HG03025 (cell line): ENCODE measurements around the gene BCO2.
"Not testable (repeated sequence)": the region's sequence is repeated elsewhere in the genome, so short reads cannot be mapped to it uniquely, and the experiment has no call there.

ENCODE experiments used
- ATAC-seq: cut with Tn5 transposase; IDR thresholded peaks from one replicate; pipeline ENCODE4 v1.9.1; 2021; ENCODE audit warnings: mild to moderate bottlenecking, moderate library complexity; ENCODE audit not compliant: unreplicated experiment, low FRiP score

The BCO2 gene

GRCh38 chr11:112166562-112166961 lies 8.8 kb upstream of the BCO2 start:
- ATAC-seq = no peak

DNA sequence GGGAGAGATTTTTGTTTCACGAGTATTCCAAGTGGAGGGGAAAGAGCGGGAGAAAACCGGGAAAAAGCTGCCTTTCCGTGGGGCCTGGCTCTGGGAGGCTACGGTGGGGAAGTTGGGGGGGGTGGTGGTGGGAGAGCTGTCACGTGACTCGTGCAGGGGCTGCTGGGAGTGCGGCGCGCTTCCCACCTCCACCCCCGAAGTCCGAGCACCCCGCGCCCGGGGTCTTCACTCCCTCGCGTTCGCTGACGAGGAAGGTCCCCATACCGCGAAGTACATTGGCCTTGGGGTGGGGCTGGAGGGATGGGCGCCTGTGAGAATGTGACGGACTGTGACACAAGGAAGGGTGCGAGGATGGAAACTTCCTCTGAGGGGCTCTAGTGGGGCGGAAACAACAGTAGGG lies 8.2 kb upstream of the BCO2 start, which contains the start of gene TEX12:
Gene TEX12 (plus strand): TSS at position 228 of the 400 bp plus-strand sequence. CDS start 1,897 bp downstream, outside the sequence.
- no peak for ATAC-seq

GRCh38 chr11:112172362-112172994 lies 2.8 kb upstream of the BCO2 start:
- ATAC-seq = no peak

- ATAC-seq = no peak
Observed at GRCh38 chr11:112173152-112173551, 2.2 kb upstream of the BCO2 start.

GRCh38 chr11:112175599-112175952 lies 264 bp downstream of the BCO2 start:
- no peak for ATAC-seq

DNA sequence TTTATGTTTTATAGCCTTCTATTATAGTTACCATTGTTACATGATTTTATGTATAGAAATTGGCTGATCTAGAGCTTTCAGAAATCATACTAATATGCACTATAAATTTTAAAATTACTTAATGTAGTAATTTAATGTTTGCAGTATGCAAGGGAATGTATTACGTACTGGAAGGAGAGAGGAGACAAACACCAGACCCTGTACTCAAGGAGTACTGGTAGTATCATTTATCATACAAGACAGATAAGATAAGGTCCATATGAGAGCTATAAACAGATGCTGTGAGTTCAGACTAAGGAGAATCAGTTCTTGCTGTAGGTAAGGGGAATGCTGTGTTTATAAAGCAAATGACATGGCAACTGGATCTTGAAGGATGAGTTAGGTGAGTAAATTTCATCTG lies 765 bp downstream of the BCO2 start:
- no peak for ATAC-seq

GRCh38 chr11:112177589-112177988 lies 2.3 kb downstream of the BCO2 start:
- ATAC-seq = no peak

DNA sequence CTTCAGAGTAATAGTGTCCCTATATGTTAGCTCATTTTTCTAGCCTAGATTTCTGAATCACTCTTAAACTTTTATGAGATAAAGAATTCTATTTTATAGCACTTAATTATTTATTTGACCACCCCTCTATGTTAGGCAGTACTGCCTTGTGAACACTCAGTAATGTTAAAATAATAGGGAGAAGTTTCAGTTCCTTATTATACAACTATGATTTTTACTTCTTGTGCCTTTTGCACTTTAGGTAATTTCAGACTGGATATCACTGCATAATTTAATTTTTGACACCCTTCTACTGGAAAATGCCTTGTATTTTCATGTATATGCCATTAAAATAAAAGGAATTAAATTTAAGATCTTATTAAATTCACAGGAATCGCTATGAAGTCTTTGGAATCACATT lies 3.1 kb downstream of the BCO2 start:
- ATAC-seq = no peak

DNA sequence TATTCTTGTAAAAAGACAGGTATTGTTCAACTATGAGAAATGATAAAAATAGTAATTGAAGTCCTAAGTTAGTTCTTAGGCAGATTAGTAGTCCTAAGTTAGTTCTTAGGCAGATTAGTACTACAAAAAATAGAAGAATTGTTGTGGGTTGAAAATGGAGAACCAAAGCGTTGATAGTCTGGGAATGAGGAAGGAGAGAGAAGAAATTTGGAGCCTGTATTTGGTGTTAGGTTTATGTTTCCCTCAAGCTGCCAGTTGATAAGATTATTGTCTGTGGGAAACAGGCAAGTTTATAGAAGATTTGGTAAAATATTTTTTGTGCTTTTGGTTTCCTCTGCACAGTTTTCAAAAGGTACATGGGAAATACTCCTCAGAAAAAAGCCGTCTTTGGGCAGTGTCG lies 3.6 kb downstream of the BCO2 start:
- ATAC-seq = no peak

DNA sequence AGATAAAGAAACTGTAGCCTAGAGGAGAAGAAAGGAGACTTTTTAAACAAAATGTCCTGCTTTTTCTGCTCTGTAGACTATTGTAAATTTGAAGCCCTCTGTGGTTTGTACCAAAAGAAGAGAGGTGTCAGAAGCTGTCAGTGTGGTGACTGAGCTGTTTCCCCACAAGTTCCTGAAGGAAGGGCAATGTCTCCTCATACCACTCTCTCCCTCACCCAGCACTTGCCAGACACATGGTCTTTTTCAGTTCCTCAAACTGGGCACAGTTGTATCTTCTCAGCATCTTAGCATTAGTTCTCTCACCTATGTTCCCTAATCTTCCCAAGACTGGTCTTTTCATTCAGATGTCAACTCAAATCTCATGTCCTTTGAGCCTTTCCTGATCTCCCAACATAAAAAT lies 4.3 kb downstream of the BCO2 start:
- ATAC-seq = no peak

DNA sequence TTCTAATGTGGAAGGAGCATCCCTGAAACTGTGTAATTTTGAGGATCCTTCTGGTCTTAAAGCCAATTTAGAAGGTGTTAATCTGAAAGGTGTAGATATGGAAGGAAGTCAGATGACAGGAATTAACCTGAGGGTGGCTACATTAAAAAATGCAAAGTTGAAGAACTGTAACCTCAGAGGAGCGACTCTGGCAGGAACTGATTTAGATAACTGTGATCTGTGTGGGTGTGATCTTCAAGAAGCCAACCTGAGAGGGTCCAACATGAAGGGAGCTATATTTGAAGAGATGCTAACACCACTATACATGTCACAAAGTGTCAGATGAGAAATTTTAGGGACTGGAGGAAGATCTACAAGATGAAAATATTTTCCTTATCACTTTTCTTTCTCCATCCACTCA lies 7.6 kb downstream of the BCO2 start:
- no peak for ATAC-seq

DNA sequence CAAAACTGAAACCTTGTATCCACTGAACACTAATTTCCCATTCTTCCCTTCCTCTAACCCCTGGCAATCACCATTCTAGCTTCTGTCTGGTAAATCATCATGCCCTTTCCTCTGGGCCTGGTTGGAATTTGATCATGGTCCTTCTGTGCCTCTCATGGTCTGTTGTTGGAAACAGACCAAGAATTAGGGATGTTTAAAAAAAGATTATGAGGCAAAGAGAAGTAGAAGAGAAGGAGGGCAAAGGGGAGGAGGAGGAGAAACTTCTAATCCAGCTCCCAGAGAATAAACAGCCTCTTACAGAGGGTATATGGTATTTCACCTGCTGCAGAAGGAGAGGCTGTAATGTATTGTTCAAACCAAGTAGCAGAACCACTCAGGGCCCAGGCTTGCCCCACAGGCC lies 10.6 kb downstream of the BCO2 start:
- no peak for ATAC-seq

- ATAC-seq = no peak
Observed at GRCh38 chr11:112186304-112186703, 11.0 kb downstream of the BCO2 start.

- ATAC-seq = not testable (repeated sequence)
Observed at GRCh38 chr11:112195113-112195512, 19.8 kb downstream of the BCO2 start.

DNA sequence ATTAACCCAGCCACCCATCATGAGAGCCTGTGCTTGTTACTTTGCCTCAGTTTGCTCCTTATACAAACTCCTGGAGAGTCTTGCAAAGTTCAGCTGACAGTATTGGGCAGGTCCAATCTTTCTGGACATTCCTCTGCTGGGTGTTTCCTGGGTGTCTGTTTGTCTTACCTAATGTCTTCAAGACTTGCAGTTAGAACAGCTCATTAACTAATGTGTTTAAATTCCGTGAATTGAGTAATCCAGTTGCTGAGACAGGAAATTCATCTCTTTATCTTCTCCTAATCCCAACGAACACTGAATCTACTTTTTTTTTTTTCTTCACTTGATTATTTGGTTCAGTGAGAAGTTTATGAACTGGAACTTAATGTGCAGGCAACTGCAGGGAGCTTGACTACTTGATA lies 20.6 kb downstream of the BCO2 start:
- ATAC-seq = no peak

GRCh38 chr11:112196519-112197087 lies 21.3 kb downstream of the BCO2 start:
- no peak for ATAC-seq

DNA sequence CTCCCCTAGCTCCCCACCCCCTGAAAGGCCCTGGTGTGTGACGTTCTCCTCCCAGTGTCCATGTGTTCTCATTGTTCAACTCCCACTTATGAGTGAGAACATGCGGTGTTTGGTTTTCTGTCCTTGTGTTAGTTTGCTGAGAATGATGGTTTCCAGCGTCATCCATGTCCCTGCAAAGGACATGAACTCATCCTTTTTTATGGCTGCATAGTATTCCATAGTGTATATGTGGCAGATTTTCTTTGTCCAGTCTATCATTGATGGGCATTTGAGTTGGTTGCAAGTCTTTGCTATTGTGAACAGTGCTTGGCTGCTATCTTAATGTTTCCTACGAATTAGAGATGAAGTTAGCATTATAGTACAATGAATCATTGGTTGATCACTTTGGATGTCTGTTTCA lies 23.8 kb downstream of the BCO2 start:
- not testable (repeated sequence) for ATAC-seq

DNA sequence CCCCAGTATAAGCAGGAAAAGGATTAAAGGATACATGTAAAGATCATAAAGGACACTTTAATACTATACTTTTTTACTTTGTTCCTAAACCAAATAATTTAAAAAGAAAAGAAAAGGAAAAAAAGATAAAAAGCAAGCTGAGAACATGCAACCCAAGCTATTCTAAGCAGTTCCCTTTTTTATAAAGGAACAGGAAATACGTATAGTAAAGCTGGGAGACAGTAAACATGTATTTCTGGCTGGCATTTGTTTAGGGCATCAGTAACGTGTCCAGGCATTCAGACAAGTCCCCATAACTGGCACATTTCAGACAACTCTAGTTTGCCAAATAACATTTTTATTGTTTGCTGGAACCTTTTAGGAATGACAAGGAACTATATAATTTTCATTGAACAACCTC lies 24.9 kb downstream of the BCO2 start:
- no peak for ATAC-seq

- no peak for ATAC-seq
Observed at GRCh38 chr11:112206071-112206470, 30.8 kb downstream of the BCO2 start.

DNA sequence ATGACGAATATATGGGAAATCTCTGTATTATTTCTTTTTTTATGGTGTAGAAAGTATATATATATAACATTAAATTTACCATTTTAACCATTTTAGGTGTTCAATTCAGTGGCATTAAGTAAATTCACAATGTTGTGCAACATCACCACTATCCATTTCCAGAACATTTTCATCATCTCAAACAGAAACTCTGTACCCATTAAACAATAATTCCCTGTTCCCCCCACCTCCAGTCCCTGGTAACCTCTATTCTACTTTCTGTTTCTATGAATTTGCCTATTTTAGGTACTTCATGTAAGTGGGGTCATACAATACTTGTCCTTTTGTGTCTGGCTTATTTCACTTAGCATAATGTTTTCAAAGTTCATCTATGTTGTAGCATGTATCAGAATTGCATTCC lies 35.6 kb downstream of the BCO2 start:
- no peak for ATAC-seq

- ATAC-seq = no peak
Observed at GRCh38 chr11:112211536-112211935, 36.2 kb downstream of the BCO2 start.

DNA sequence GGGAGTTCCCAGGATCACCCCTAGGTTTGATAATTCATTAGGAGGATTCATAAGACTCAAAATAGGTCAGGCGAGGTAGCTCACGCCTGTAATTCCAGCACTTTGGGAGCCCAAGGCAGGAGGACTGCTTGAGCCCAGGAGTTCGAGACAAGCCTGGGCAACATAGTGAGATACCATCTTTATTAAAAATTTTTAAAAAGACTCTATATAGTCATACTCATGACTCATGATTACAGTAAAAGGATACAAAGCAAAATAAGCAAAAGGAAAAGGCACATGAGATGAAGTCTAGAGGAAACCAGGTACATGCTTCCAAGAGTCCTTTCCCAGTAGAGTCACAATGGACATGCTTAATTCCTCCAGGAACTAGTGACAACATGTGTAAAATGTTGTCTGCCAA lies 37.0 kb downstream of the BCO2 start:
- no peak for ATAC-seq

DNA sequence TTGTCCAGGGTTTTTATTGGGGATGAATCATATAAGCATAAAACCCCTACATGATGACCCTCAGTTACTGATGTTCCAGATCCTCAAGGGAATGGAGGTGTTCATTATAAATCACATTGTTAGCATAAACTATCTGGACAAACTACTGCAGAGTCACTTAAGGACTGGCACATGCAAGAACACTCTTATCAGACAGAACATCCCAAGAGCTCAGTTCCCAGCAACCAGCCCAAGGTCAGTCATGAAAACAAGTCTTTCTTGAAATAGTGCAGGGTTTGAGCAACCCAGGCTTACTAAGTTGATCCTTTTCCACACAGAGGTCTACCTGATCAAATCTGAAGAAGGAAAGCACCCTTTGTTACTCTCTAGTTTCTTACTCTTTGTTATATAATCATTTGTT lies 37.4 kb downstream of the BCO2 start:
- ATAC-seq = no peak
